VCaP (cell line): ENCODE data around the gene MGP.

Source experiments
- H3K27ac ChIP-seq: fragments of 450-650 bp; 2 replicates; pipeline ENCODE4 v1.5.1; 2017
- TF ChIP-seq, protein P1 (sequence below): fragments of 450-650 bp; conservative IDR thresholded peaks from 2 replicates; pipeline ENCODE4 v1.5.1; 2017; ENCODE audit warnings: mild to moderate bottlenecking, moderate library complexity

Gene MGP

DNA sequence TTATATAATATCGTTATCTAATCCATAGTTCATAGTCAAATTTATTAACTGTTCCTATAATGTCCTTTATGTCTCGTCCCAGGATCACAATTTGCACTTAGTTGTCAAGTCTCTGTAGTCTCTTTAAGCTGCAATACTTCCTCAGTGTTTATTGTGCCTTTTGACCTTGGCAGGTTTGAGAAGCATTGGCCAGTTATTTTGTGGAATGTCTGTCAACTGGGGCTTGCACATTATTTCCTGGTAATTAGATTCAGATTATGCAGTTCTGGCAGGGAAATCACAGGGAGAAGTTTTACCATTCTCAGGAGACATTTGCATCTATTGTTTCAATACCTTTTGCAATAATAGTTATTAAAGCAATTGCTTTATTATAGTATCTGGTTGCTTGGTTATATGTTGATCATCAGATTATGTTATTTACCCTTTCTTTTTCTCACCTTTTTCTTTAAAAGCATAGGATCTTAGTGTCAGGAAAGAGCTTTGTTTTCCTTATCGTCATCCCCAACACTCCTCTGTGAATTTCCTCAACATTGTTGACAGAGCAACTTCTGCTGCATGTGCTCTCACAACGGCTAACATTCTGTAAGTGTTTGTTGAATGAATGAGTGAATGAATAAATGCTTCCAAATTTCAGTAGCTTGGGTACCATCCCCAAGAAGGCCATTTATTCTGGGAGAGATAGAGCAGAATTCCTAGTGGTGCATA, 38.6 kb downstream of the MGP start:
- TF ChIP-seq, protein P1, sequence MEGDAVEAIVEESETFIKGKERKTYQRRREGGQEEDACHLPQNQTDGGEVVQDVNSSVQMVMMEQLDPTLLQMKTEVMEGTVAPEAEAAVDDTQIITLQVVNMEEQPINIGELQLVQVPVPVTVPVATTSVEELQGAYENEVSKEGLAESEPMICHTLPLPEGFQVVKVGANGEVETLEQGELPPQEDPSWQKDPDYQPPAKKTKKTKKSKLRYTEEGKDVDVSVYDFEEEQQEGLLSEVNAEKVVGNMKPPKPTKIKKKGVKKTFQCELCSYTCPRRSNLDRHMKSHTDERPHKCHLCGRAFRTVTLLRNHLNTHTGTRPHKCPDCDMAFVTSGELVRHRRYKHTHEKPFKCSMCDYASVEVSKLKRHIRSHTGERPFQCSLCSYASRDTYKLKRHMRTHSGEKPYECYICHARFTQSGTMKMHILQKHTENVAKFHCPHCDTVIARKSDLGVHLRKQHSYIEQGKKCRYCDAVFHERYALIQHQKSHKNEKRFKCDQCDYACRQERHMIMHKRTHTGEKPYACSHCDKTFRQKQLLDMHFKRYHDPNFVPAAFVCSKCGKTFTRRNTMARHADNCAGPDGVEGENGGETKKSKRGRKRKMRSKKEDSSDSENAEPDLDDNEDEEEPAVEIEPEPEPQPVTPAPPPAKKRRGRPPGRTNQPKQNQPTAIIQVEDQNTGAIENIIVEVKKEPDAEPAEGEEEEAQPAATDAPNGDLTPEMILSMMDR: no peak
- H3K27ac ChIP-seq: peak overlapping the region; percentile 93

DNA sequence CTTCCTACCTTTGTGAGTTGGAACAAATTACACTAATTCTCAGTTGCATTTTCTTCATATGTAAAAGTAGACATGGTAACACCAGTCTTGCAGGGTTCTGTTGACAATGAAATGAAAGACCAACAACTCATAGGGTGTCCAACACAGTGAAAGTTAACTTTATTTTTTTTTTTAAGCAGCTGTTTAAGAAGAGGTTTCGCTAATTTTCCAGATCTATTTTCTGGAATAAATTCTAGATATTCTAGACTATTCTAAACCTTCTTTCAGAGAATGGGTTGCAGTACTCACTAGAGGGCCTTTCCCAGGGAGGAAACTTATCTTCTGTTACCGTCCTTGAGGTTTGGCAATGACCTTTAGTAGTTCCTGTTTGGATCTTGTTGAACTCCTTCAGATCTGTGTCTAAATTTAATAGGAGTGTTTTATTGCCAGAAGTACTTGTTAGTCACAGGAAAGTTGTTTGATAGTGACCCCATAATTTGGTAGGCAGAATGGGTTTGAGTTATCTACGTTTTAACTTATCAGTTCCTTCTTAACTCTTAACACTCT, 39.5 kb downstream of the MGP start:
- H3K27ac ChIP-seq: peak overlapping the region; percentile 93
- TF ChIP-seq, protein P1: no peak; the same call in 1 of the 2 replicates

- H3K27ac ChIP-seq: peak overlapping the region; percentile 93
- TF ChIP-seq, protein P1: peak; percentile 89
Observed at GRCh38 chr12:14845350-14845750, 40.3 kb downstream of the MGP start.

DNA sequence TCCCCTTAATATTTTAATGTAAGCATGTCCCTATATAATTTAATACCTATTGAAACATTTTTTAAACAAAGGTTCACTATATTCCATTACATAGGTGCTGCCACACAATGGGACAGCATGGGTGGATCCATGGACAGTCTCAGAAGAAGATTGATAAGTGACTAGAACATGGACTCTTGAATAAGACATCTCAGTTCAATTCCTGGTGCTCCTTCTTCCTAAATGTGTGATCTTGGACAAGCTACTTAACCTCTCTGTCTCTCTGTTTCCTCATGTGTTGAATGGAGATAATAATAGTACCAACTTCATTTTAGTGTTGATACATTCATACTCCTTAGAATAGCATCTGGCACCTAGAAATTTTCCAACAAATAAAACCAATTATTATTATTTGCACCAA, 41.3 kb downstream of the MGP start:
- TF ChIP-seq, protein P1: no peak
- peak overlapping the region; percentile 93; the same call in 1 of the 2 replicates for H3K27ac ChIP-seq

GRCh38 chr12:14843425-14843887, 42.2 kb downstream of the MGP start, which contains the start of gene ART4:
Gene ART4, minus strand, starts transcription at chr12:14843526. Its CDS starts 413 bp downstream, at chr12:14843113.
- TF ChIP-seq, protein P1: no peak
- H3K27ac ChIP-seq: peak within 1 kb of the TSS; percentile 93

DNA sequence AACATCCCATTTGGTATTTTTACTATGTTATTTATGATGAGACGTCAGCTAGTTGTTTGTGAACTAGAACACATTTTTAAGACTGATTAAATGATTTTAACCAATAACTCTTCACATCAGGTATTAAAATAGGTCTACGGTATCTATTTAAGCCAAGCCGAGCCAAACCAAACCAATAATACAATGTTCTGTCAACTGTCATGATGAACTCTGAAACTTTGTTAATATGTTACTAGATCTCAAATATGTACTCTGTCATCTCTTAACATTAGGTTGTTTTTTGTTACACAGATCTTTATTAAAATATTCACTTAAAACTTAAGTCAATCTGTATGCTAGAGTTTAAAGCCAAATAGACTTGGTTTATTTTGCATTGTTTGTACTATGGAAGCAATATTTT, 43.3 kb downstream of the MGP start:
- TF ChIP-seq, protein P1: no peak
- peak overlapping the region; percentile 93 for H3K27ac ChIP-seq

GRCh38 chr12:14841761-14842160, 43.9 kb downstream of the MGP start:
- TF ChIP-seq, protein P1: no peak
- peak overlapping the region; percentile 93 for H3K27ac ChIP-seq
